Stimulated activated naive CD8-positive, alpha-beta T cell treated with anti-CD3 and anti-CD28 coated beads, Interleukin-15, amount 100 ng/mL, for 72 hours (primary cell): ENCODE results near the gene ARMC9.

Source experiments
- ATAC-seq: fragments of 150-1000 bp; cut with Tn5 transposase; 2 replicates; pipeline ENCODE4 v1.10.0; 2021; ENCODE audit warnings: mild to moderate bottlenecking, moderate library complexity
- DNase-seq, 2 donors: peaks; one replicate each; pipeline ENCODE4 v3.0.0; 2021 to 2022
- H3K27ac Mint-ChIP-seq, 2 donors: one replicate each; pipeline ENCODE4 v1.8.0; 2022; ENCODE audit warnings: mild to moderate bottlenecking in 2 of 2, mixed read lengths in 2 of 2, moderate library complexity in 2 of 2
- H3K27me3 Mint-ChIP-seq: one replicate; pipeline ENCODE4 v1.8.0; 2022; ENCODE audit warnings: mixed read lengths
- H3K4me1 Mint-ChIP-seq: one replicate; pipeline ENCODE4 v1.8.0; 2022; ENCODE audit warnings: mild to moderate bottlenecking, mixed read lengths
- H3K4me3 Mint-ChIP-seq, 2 donors: one replicate each; pipeline ENCODE4 v1.8.0; 2022; ENCODE audit warnings: mild to moderate bottlenecking in 2 of 2, mixed read lengths in 2 of 2, moderate library complexity in 1 of 2
- H3K9me3 Mint-ChIP-seq, 2 donors: one replicate each; pipeline ENCODE4 v1.8.0; 2022; ENCODE audit warnings: mixed read lengths in 2 of 2

The ARMC9 gene

DNA sequence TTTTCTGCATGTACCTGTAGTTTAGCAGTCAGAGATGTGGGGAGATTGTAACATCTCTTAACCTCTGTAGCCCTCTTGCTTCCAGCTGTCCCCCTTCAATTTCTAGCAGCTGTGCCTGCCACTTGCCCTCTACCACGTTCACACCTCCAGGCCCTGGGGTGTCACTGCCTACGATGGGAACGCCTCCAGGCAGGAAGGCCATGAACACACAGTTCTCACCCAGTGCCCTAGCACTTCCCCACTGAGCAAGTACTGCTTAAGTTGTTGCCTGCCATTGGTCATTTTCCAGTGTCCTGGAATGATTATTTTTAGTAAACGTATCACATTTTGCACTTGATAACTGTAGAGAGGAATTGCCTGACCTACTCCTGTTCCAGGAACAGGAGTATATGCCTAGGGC, 120.0 kb downstream of the ARMC9 start:
- H3K4me3 Mint-ChIP-seq: no peak overlapping the region
- peaks cover 8 to 16% of the 10 kb centered on the region in 2 donors for H3K9me3 Mint-ChIP-seq
- H3K27me3 Mint-ChIP-seq: peaks cover 27% of the 10 kb centered on the region
- peak overlapping the region in 1 of 2 donors; percentile 20 for H3K27ac Mint-ChIP-seq
- DNase-seq (no peak), ATAC-seq (no peak)
- peaks cover 11% of the 10 kb centered on the region for H3K4me1 Mint-ChIP-seq

DNA sequence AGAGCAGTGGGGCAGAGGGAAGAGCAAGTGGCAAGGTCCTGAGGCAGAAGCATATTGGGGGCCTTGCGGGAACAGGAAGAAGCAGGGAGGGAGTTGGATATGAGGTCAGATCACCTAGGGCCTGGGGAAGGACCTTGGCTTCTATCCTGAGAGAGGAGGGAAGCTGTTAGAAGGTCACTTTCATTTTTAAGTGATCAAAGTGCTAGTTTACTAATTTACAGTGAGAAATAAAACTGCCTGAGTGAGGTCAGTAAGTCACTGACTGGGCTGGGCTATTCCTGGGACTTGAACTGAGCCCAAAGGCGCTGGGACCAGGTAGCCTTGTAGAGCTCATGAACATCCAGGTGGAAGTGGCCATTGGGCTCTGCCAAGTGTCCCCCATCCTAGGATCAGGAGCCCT, 120.5 kb downstream of the ARMC9 start:
- Mint-ChIP-seq H3K27ac (peak overlapping the region in 1 of 2 donors; percentile 20), H3K4me3 (no peak overlapping the region), H3K27me3 (peaks cover 31% of the 10 kb centered on the region), H3K4me1 (peaks cover 11% of the 10 kb centered on the region), H3K9me3 (peaks cover 8 to 16% of the 10 kb centered on the region in 2 donors)
- ATAC-seq: no peak
- no peak for DNase-seq

DNA sequence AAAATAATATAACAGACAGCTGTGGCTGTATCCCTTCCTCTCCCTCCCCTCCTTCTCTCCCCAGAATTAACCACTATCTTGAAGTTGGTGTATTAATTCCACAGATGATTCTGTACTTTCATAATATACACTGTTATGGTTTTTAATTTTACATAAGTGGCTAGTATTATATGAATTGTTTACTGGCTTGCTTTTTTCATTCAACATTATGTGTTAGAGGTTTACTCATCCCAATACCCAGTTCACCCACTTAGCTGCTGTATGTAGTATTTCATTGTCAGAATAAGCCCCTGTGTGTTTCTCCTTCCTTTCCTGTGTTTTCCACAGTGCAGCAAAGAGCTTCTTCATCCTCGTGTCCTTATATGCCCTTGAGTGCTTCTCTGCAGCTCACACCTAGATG, 121.4 kb downstream of the ARMC9 start:
- Mint-ChIP-seq H3K27ac (no peak overlapping the region), H3K9me3 (peaks cover 8 to 16% of the 10 kb centered on the region in 2 donors), H3K27me3 (peaks cover 31% of the 10 kb centered on the region), H3K4me3 (no peak overlapping the region), H3K4me1 (peaks cover 11% of the 10 kb centered on the region)
- no peak for DNase-seq
- no peak for ATAC-seq

DNA sequence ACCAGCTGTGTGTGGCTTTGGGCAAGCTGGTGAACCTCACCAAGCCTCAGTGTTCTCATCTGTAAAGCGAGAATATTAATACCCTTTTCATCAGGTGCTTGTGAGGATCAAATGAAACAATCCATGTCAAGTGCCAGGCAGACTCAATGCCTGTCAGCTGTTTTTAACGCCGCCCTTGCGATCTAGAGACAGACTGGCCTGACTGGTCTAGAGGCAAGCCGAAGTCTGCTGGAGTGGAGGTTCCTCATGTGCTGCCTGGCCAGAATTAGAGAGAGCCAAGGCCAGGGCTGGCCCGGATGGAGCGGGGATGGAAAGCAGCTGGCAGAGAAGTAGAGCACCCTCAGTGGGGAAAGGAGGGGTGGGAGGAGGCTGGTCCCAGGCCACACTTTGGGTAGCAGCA, 122.6 kb downstream of the ARMC9 start:
- peaks cover 8 to 16% of the 10 kb centered on the region in 2 donors for H3K9me3 Mint-ChIP-seq

DNA sequence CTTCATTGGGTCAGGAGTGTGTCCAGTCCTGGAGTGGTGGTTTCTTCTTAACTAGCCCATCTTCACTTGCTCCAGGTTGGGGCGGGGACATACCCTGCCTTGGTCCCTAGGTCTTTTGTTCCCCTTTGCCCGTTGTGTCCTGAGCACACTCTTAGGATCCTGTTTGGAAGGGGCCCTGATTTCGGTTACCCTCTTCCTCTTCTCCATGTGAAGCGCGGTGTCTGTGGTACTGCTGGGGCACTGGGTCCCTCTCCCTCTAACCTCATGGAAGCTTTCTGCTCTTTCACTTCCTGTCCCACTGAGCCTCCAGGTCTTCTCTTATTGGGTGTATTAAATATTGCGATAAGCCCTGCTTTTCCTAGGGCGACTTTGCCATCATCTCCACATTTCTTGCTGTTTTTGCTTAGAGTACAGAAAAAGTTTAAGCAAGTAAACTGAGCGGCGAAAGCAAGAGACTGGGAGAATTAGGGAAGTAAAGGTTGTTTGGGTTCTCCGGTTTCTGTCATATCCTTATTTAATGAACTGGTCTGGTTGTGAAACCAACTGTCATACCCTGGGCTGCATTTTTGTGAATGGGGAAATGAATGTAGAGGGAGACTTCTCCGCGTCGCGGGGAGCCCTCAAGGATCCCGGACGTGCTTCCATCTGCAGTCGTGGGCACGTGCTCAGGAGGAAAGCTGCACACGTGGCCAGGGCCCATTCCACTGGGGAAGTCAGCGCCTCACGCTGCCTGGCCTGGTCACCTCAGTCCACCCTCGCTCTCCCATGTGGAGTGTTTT, 123.3 kb downstream of the ARMC9 start:
- H3K4me1 Mint-ChIP-seq: peaks cover 11% of the 10 kb centered on the region
- DNase-seq: no peak
- H3K4me3 Mint-ChIP-seq: peak overlapping the region in 1 of 2 donors; percentile 25
- H3K9me3 Mint-ChIP-seq: peaks cover 8 to 16% of the 10 kb centered on the region in 2 donors
- peak overlapping the region in 1 of 2 donors; percentile 42 for H3K27ac Mint-ChIP-seq
- H3K27me3 Mint-ChIP-seq: peaks cover 31% of the 10 kb centered on the region
- ATAC-seq: no peak

More for the DNA sequence above, 122.6 kb downstream of the ARMC9 start:
- ATAC-seq: no peak
- Mint-ChIP-seq H3K27ac (no peak overlapping the region), H3K4me1 (peaks cover 11% of the 10 kb centered on the region), H3K27me3 (peaks cover 31% of the 10 kb centered on the region), H3K4me3 (no peak overlapping the region)
- DNase-seq: no peak

DNA sequence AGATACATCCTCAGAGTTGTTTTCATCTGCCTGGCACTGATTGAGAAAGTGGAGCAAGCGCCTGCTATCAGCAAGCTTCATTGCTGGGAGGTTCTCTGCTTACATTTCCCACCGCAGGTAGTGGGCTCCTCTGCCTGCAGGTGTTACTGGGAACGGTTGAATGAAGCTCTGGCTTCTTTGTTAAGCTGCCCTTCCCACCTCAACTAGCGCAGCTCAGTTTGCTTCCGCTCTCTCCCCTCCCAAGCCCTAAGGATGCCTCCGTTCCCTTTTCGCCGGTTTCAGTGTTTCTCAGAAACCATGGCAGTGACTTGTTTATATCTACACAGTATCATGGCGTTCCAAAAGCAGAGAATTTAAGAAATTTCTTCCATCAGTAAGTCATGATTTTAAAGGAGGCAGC, 124.9 kb downstream of the ARMC9 start:
- no peak for ATAC-seq
- no peak overlapping the region for H3K27ac Mint-ChIP-seq
- H3K4me1 Mint-ChIP-seq: peaks cover 11% of the 10 kb centered on the region
- no peak overlapping the region for H3K4me3 Mint-ChIP-seq
- H3K27me3 Mint-ChIP-seq: peaks cover 31% of the 10 kb centered on the region
- peaks cover 0 to 5% of the 10 kb centered on the region in 2 donors for H3K9me3 Mint-ChIP-seq
- DNase-seq: no peak

DNA sequence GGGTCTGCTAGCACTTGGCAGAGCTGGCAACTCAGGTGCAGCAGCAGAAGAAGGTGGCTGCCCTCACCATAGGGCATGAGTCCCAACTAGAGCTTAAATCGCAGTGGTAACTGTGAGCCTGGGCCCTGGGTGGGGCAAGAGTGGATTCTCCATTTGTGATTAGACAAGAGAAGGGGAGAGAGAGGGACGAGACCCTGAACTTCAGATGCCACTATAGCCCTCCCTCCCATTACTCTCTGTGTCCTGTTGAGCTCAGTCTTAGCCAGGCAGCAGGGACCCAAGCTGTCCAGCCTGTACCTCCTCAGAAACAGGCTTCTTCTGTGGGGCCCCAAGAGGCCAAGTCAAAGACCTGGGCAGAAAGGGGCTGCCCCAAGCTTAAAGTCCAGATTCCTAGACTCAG, 127.4 kb downstream of the ARMC9 start:
- H3K4me3 Mint-ChIP-seq: no peak overlapping the region
- no peaks in the 10 kb centered on the region for H3K9me3 Mint-ChIP-seq
- no peak overlapping the region for H3K27ac Mint-ChIP-seq
- no peak for DNase-seq
- peaks cover 30% of the 10 kb centered on the region for H3K27me3 Mint-ChIP-seq
- H3K4me1 Mint-ChIP-seq: peaks cover 11% of the 10 kb centered on the region
- ATAC-seq: no peak

DNA sequence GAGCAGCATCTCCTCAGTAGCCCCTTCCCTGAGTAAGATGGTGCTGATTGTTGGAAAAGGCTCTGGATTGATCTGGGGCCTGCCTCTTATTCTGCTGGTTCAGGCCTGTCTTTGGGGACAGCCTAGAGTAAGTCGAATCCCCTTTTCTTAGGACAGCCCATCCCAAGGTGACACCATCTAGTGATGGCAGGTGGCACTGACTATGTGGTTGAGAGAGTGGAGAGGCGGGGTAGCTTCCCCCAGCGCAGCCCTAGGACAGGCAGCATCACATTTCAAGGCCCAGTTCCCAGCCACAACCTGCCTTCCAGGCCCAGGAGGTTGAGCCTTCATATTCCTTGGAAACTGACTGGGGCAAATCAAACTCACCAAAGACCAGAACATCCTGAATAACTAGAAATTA, 128.0 kb downstream of the ARMC9 start:
- no peak overlapping the region for H3K4me3 Mint-ChIP-seq
- ATAC-seq: no peak
- H3K9me3 Mint-ChIP-seq: no peaks in the 10 kb centered on the region
- peaks cover 10% of the 10 kb centered on the region for H3K4me1 Mint-ChIP-seq
- peaks cover 24% of the 10 kb centered on the region for H3K27me3 Mint-ChIP-seq
- no peak overlapping the region for H3K27ac Mint-ChIP-seq
- DNase-seq: no peak

DNA sequence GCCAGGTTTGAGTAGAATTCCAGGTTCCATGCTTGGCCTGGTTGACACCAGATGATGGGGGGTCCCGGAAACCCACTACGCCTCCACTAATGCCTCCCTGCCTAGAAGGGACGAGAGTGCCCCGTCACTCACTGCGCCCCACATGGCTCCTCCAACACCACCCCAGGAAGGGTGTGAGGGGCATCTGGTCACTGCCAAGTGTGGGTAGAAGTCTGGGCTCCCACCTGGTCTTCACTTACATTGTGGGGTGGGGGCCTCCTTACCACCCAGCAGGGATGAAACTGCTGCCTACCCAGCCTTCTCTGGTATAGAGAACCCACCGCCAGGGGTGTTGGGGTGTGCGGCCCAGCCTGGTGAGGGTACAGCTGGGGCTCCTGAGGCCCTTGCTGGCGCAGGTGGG, 131.9 kb downstream of the ARMC9 start:
- Mint-ChIP-seq H3K27ac (no peak overlapping the region), H3K4me3 (no peak overlapping the region), H3K27me3 (no peaks in the 10 kb centered on the region), H3K4me1 (no peaks in the 10 kb centered on the region), H3K9me3 (no peaks in the 10 kb centered on the region)
- DNase-seq: no peak
- ATAC-seq: no peak

DNA sequence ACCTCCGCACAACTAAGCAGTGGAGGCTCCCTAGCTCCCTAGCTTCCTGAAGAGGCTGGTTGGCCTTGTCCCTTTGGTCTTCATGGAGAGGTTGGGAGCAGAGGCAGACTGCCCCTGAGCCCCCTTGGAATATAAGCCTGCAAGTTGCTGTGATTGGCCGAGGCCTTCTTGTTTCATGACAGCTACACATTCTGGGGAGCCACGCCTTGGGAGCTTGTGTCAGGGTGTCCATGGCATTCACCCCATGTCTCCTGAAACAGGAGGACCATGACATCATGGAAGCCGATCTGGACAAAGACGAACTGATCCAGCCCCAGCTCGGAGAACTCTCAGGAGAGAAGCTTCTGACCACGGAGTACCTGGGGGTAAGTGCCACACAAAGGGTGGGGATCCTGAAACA, 133.1 kb downstream of the ARMC9 start:
- H3K27ac Mint-ChIP-seq: peak overlapping the region in 1 of 2 donors; percentile 13
- no peak overlapping the region for H3K4me3 Mint-ChIP-seq
- H3K4me1 Mint-ChIP-seq: no peaks in the 10 kb centered on the region
- DNase-seq (no peak), ATAC-seq (no peak)
- H3K27me3 Mint-ChIP-seq: no peaks in the 10 kb centered on the region
- no peaks in the 10 kb centered on the region for H3K9me3 Mint-ChIP-seq

DNA sequence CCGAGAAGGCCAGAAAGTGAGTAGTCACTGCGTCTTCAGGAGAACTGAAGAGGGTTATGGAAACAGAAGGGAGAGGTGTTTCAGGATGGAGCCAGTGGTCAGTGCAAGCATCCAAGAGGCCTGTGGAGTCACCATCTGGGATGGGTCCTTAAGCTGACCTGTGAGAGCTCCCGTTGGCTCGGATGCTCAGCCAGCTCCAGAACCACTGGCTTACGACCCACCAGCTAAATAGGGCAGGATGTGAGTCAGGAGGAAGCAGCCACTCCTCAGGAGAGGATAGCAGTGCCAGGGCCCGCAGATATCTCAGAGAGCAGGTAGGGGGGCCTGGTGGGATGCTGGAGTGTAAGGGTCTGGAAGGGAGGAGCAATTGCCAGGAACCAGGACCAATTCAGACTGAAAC, 134.0 kb downstream of the ARMC9 start:
- no peak for ATAC-seq
- no peaks in the 10 kb centered on the region for H3K27me3 Mint-ChIP-seq
- no peak overlapping the region for H3K27ac Mint-ChIP-seq
- DNase-seq: no peak
- no peaks in the 10 kb centered on the region for H3K4me1 Mint-ChIP-seq
- H3K9me3 Mint-ChIP-seq: no peaks in the 10 kb centered on the region
- H3K4me3 Mint-ChIP-seq: no peak overlapping the region

DNA sequence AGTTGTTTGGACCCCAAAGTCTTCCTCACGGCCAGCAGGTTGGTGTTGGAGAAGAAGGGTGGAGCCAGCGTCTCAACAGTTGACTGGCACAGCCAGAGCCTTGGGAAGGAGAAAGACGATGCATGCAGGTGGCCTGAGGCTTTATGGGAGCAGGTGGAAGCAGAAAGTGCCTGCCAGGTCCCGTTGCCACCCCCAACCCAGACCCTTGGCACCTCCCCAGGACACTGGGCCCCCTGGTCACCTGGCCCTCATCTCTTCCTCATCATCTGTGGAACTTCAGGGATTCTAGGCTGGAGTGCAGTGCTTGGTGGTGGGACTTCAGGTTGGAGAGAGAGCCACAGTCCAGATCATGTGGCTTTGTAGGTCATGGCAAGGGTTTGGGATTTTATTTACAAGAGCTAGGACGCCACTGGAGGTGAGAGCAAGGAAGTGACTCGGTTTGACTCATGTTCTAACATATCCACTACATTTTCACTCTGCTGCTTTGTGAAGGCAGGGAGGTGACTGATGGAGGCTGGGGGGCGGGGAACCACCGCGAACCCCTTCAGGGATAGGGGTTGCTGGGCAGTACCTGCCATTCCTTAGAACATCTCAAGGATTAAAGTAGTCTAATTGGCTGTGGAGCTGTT, 134.6 kb downstream of the ARMC9 start:
- Mint-ChIP-seq H3K27me3 (no peaks in the 10 kb centered on the region), H3K9me3 (no peaks in the 10 kb centered on the region), H3K27ac (no peak overlapping the region), H3K4me1 (no peaks in the 10 kb centered on the region), H3K4me3 (no peak overlapping the region)
- DNase-seq: no peak
- no peak for ATAC-seq

DNA sequence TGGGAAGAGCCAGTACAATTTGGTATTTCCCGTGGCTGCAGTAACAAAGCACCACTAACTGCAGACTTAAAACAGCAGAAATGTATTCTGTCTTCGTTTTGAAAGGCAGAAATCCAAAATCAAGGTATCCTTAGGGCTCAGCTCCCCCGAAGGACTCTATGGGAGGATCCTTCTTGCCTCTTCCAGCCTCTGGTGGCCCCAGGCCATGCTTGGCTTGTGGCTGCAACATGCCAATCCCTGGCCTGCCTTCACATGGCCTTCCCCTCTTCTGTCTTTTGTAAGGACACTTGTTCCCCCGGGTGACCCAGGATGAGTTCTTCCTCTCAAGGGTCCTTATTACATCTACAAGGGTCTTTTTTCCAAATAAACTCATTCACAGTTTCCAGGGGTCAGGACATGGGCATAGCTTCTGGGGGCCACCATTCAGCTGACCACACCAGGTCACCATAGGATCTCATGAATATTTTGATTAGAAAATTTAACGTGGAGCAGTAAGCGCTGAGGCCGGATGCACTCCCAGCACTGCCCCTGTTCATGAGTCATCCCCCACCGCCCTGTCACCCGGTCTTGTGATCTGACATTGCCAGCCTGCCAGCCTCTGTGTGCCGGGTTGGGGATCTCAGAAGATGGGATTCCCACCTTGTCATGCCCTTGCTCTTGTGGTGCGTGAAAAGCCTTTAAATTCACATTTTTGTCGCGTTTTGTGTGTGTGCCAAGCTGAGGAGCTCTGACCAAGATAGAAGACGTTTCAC, 135.9 kb downstream of the ARMC9 start:
- H3K9me3 Mint-ChIP-seq: no peaks in the 10 kb centered on the region
- H3K4me1 Mint-ChIP-seq: no peaks in the 10 kb centered on the region
- ATAC-seq: no peak
- no peak overlapping the region for H3K4me3 Mint-ChIP-seq
- no peak for DNase-seq
- no peaks in the 10 kb centered on the region for H3K27me3 Mint-ChIP-seq
- H3K27ac Mint-ChIP-seq: no peak overlapping the region

DNA sequence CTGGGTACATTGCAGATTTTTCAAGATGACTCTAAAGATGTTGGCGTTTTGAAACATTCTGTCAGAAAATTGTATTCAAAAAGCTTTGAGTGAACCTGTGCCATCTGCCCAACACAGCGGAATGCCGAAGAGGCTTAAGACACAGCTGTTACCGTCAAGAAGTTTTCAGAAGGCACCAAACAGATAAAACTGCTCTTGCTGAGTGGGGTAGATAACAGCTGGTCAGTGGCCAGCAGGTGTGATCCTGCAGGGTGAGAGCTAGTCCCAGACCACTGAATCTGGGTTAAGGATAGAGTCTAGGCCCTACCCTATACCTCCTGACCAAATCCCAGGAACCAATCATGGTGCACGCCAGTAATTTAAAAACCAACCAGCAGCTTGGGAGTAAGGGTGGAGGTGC, 136.6 kb downstream of the ARMC9 start:
- Mint-ChIP-seq H3K9me3 (no peaks in the 10 kb centered on the region), H3K4me3 (no peak overlapping the region), H3K27ac (no peak overlapping the region), H3K4me1 (no peaks in the 10 kb centered on the region), H3K27me3 (no peaks in the 10 kb centered on the region)
- ATAC-seq (no peak), DNase-seq (no peak)

DNA sequence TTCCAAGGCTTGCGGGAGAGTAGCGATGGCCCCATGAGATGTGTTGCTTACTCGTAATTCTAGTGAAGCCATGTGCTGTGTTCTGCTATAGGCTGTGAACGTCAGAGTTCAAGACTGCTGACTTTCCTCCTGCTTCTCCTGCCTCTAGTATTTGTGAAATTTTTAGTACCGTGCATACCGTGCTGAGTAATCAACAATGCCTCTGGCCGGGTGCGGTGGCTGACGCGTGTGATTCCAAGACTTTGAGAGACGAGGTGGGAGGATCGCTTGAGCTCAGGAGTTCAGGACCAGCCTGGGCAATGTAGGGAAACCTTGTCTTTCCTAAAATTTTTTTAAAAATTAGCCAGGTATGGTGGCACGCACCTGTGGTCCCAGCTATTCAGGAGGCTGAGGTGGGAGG, 137.2 kb downstream of the ARMC9 start:
- DNase-seq: no peak
- Mint-ChIP-seq H3K4me3 (no peak overlapping the region), H3K9me3 (no peaks in the 10 kb centered on the region), H3K27me3 (no peaks in the 10 kb centered on the region), H3K4me1 (no peaks in the 10 kb centered on the region), H3K27ac (no peak overlapping the region)
- ATAC-seq: no peak

DNA sequence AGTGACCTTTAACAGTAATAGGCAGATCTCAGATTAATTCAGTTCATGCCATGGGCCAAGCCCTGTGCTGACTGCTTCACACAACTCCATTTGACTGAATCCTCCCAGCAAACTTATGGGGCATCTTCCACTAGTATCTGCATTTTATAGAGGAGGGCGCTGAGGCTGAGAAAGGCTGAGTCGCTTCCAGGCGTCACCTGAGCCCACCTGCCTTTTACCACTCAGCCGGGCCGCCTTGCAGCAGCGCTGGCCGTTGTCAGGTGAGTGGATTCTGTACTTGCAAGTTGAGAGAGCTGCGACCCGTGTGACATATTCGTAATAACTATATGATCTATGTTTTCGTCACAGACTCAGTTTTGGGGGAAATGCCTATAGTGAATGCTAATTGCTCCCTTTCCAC, 137.8 kb downstream of the ARMC9 start:
- Mint-ChIP-seq H3K4me1 (no peaks in the 10 kb centered on the region), H3K27ac (no peak overlapping the region), H3K4me3 (no peak overlapping the region), H3K9me3 (no peaks in the 10 kb centered on the region), H3K27me3 (no peaks in the 10 kb centered on the region)
- ATAC-seq (no peak), DNase-seq (no peak)
